Measurements from ENCODE around the gene SPRR3.
A peak's percentile ranks its signal among the peaks of the same experiment; 100 is the strongest.
"Not testable (repeated sequence)": the region's sequence is repeated elsewhere in the genome, so short reads cannot be mapped to it uniquely, and the experiment has no call there.

Gene SPRR3

GRCh38 chr1:153000294-153000693, 1.3 kb upstream of the SPRR3 start:
- H3K27ac ChIP-seq, result no peak overlapping the region
- no peak for DNase-seq (ENCODE audit: low spot score)
- TF ChIP-seq, protein P1, sequence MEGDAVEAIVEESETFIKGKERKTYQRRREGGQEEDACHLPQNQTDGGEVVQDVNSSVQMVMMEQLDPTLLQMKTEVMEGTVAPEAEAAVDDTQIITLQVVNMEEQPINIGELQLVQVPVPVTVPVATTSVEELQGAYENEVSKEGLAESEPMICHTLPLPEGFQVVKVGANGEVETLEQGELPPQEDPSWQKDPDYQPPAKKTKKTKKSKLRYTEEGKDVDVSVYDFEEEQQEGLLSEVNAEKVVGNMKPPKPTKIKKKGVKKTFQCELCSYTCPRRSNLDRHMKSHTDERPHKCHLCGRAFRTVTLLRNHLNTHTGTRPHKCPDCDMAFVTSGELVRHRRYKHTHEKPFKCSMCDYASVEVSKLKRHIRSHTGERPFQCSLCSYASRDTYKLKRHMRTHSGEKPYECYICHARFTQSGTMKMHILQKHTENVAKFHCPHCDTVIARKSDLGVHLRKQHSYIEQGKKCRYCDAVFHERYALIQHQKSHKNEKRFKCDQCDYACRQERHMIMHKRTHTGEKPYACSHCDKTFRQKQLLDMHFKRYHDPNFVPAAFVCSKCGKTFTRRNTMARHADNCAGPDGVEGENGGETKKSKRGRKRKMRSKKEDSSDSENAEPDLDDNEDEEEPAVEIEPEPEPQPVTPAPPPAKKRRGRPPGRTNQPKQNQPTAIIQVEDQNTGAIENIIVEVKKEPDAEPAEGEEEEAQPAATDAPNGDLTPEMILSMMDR (conservative IDR thresholded peaks at IDR 0.05; ENCODE audit: low read depth), result no peak
- POLR2A ChIA-PET (ENCODE audit: low non-redundant PET), result no interaction called here
- CTCF ChIA-PET, result interaction anchor here (0.6 kb wide), 1 partner anchor 122 kb away, joined by 4 read pairs; no protein-coding TSS in a partner anchor

DNA sequence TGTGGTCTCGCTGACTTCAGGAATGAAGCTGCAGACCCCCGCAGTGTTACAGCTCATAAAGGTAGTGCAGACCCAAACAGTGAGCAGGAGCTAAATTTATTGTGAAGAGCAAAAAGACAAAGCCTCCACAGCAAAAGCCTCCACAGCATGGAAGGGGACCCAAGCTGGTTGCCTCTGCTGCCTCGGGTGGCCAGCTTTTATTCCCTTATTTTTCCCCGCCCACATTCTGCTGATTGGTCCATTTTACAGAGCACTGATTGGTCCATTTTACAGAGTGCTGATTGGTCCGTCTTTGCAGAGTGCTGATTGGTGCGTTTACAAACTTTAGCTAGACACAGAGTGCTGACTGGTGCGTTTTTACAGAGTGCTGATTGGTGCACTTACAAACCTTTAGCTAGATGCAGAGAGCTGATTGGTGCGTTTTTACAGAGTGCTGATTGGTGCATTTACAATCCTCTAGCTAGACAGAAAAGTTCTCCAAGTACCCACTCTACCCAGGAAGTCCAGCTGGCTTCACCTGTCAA, 9.7 kb downstream of the SPRR3 start:
- DNase-seq (ENCODE audit: low spot score); POLR2A ChIA-PET (ENCODE audit: low non-redundant PET); H3K27ac ChIP-seq: not testable (repeated sequence)
- CTCF ChIA-PET, result interaction anchor here (0.5 kb wide), 1 partner anchor 302 kb away, joined by 3 read pairs; no protein-coding TSS in a partner anchor

- H3K27ac ChIP-seq; DNase-seq (ENCODE audit: low spot score); CTCF ChIA-PET; POLR2A ChIA-PET (ENCODE audit: low non-redundant PET): not testable (repeated sequence)
Observed at GRCh38 chr1:153021829-153022228, 20.3 kb downstream of the SPRR3 start.

DNA sequence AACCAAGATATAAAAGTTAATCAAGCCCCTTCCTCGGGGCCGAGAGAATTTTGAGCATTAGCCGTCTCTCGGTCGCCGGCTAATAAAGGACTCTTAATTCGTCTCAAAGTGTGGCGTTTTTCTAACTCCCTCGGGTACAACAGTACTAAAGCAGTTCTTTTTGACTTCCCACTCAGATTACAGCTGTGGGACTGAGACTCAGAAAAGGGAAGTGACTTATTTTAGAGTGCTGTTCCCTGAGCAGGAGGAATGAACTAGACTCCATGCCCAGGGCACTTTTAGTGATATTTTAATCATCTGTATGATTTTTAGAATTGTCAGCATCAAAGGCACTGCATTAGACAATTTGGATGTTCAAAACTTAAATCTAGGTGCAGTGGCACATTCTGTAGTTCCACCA, 20.8 kb downstream of the SPRR3 start:
- POLR2A ChIA-PET (ENCODE audit: low non-redundant PET); CTCF ChIA-PET; DNase-seq (ENCODE audit: low spot score); H3K27ac ChIP-seq: not testable (repeated sequence)

- ChIA-PET CTCF (no interaction called here), POLR2A (ENCODE audit: low non-redundant PET) (no interaction called here)
- no peak overlapping the region for H3K27ac ChIP-seq
- no peak for DNase-seq (ENCODE audit: low spot score)
- TF ChIP-seq, protein P1 (conservative IDR thresholded peaks at IDR 0.05; ENCODE audit: low read depth), result no peak
Observed at GRCh38 chr1:153023109-153023508, 21.6 kb downstream of the SPRR3 start.

- POLR2A ChIA-PET (ENCODE audit: low non-redundant PET), result no interaction called here
- TF ChIP-seq, protein P1 (conservative IDR thresholded peaks at IDR 0.05; ENCODE audit: low read depth), result no peak
- CTCF ChIA-PET, result interaction anchor here (0.6 kb wide), 1 partner anchor 154 kb away, joined by 3 read pairs; no protein-coding TSS in a partner anchor
- DNase-seq (ENCODE audit: low spot score), result no peak
- H3K27ac ChIP-seq, result no peak overlapping the region
Observed at GRCh38 chr1:153024413-153024812, 22.9 kb downstream of the SPRR3 start.

- POLR2A ChIA-PET (ENCODE audit: low non-redundant PET), result no interaction called here
- CTCF ChIA-PET, result interaction anchor here (0.6 kb wide), 1 partner anchor 159 kb away, joined by 4 read pairs; no protein-coding TSS in a partner anchor
- no peak overlapping the region for H3K27ac ChIP-seq
- TF ChIP-seq, protein P1 (conservative IDR thresholded peaks at IDR 0.05; ENCODE audit: low read depth), result no peak
- DNase-seq (ENCODE audit: low spot score), result peak; percentile 41
Observed at GRCh38 chr1:153025797-153026196, 24.2 kb downstream of the SPRR3 start.

GRCh38 chr1:153028766-153029165, 27.2 kb downstream of the SPRR3 start:
- ChIA-PET CTCF (no interaction called here), POLR2A (ENCODE audit: low non-redundant PET) (no interaction called here)
- TF ChIP-seq, protein P1 (conservative IDR thresholded peaks at IDR 0.05; ENCODE audit: low read depth), result no peak
- no peak for DNase-seq (ENCODE audit: low spot score)
- no peak overlapping the region for H3K27ac ChIP-seq

Data from RWPE1 (cell line).